GM12878 (cell line): ENCODE results near the gene INPP5D. TPM values are rescaled to one million over a fixed set of nuclear protein-coding genes. Genes with fewer than 3 reads are reported as not detected.

Experiments
- BCL11A ChIP-seq: IDR thresholded peaks from 2 replicates; pipeline ENCODE4 v1.6.1; 2011; ENCODE audit warnings: low read depth, low read length
- CUX1 ChIP-seq: IDR thresholded peaks from 2 replicates; pipeline ENCODE4 v1.6.1; 2012; ENCODE audit warnings: improper control_type of control experiment, low read depth, low read length; ENCODE audit not compliant: insufficient replicate concordance
- EGR1 ChIP-seq, 2 experiments: IDR thresholded peaks; 1 replicate in 1 of 2; 2 replicates in 1 of 2; pipeline ENCODE4 v1.6.1; 2011 to 2012; ENCODE audit warnings: low read depth in 2 of 2, low read length in 2 of 2, borderline replicate concordance in 1 of 2, mild to moderate bottlenecking in 1 of 2, moderate library complexity in 1 of 2
- ETV6 ChIP-seq, 2 experiments: fragments of 450-650 bp in 1 of 2; IDR thresholded peaks in 1 of 2; conservative IDR thresholded peaks in 1 of 2; 2 replicates each; pipeline ENCODE4 v1.6.1; 2014; ENCODE audit warnings: antibody characterized with exemption in 1 of 2, borderline replicate concordance in 1 of 2, low read depth in 1 of 2, mild to moderate bottlenecking in 1 of 2, moderate library complexity in 1 of 2
- FOXM1 ChIP-seq: IDR thresholded peaks from 2 replicates; pipeline ENCODE4 v1.6.1; 2012; ENCODE audit warnings: low read depth, mild to moderate bottlenecking, inconsistent platforms, low read length, moderate library complexity
- HSF1 ChIP-seq: fragments of 150-350 bp; IDR thresholded peaks from 2 replicates; pipeline ENCODE4 v1.6.1; 2014; ENCODE audit warnings: mild to moderate bottlenecking, low read depth, low read length
- MYC ChIP-seq: IDR thresholded peaks from 2 replicates; pipeline ENCODE4 v1.6.1; 2011; ENCODE audit warnings: mild to moderate bottlenecking, low read length, moderate library complexity, inconsistent platforms; ENCODE audit not compliant: insufficient read depth, insufficient replicate concordance, insufficient read length, severe bottlenecking
- RB1 ChIP-seq: fragments of 450-650 bp; formaldehyde crosslinking; IDR thresholded peaks from 2 replicates; pipeline ENCODE4 v1.6.1; 2017; ENCODE audit warnings: mild to moderate bottlenecking, borderline replicate concordance
- RBBP5 ChIP-seq: fragments of 200-600 bp; sonication (generic); conservative IDR thresholded peaks from 2 replicates; pipeline ENCODE4 v1.6.1; 2016
- RCOR1 ChIP-seq: conservative IDR thresholded peaks from 2 replicates; pipeline ENCODE4 v1.6.1; 2012; ENCODE audit warnings: low read depth, low read length, improper control_type of control experiment
- RUNX3 ChIP-seq: IDR thresholded peaks from 2 replicates; pipeline ENCODE4 v1.6.1; 2012; ENCODE audit warnings: low read length, inconsistent platforms
- SMAD1 ChIP-seq: fragments of 450-650 bp; IDR thresholded peaks from 2 replicates; pipeline ENCODE4 v1.6.1; 2018; ENCODE audit warnings: mild to moderate bottlenecking, low read depth; ENCODE audit not compliant: partially characterized antibody
- SMAD5 ChIP-seq: IDR thresholded peaks from 2 replicates; pipeline ENCODE4 v1.6.1; 2016; ENCODE audit warnings: antibody characterized with exemption, low read depth
- SPI1 ChIP-seq: IDR thresholded peaks from 2 replicates; pipeline ENCODE4 v1.6.1; 2011; ENCODE audit warnings: low read depth, mild to moderate bottlenecking, low read length, moderate library complexity, borderline replicate concordance; ENCODE audit not compliant: insufficient read depth
- SREBF1 ChIP-seq: IDR thresholded peaks from 2 replicates; pipeline ENCODE4 v1.6.1; 2012; ENCODE audit warnings: mild to moderate bottlenecking, low read length
- STAT3 ChIP-seq: IDR thresholded peaks from 2 replicates; pipeline ENCODE4 v1.6.1; 2011; ENCODE audit warnings: low read depth, low read length, improper control_type of control experiment
- TAF1 ChIP-seq: IDR thresholded peaks from 2 replicates; pipeline ENCODE4 v1.6.1; 2011; ENCODE audit warnings: mild to moderate bottlenecking, low read depth, low read length, borderline replicate concordance
- TBL1XR1 ChIP-seq: IDR thresholded peaks from 2 replicates; pipeline ENCODE4 v1.6.1; 2012; ENCODE audit warnings: low read depth, low read length, improper control_type of control experiment
- YY1 ChIP-seq: IDR thresholded peaks from 2 replicates; pipeline ENCODE4 v1.6.1; 2011; ENCODE audit warnings: low read depth, mild to moderate bottlenecking, low read length
- ZNF207 ChIP-seq: fragments of 450-650 bp; IDR thresholded peaks from 2 replicates; pipeline ENCODE4 v1.6.1; 2014; ENCODE audit warnings: antibody characterized with exemption, mild to moderate bottlenecking, borderline replicate concordance
- ZSCAN29 ChIP-seq: fragments of 450-650 bp; IDR thresholded peaks from 2 replicates; pipeline ENCODE4 v1.6.1; 2017; ENCODE audit warnings: mild to moderate bottlenecking, moderate library complexity
- polyA plus RNA-seq, 11 experiments: library from polyadenylated mRNA; depleted of rRNA in 4 of 11; unstranded in 6 of 11; stranded (reverse) in 5 of 11; fragments of >200 nt; fragmentation: Nextera tagmentation in 4 of 11; fragmentation: Illumina TruSeq in 1 of 11; extraction: Ambion mirVana in 4 of 11; extraction: Trizol in 1 of 11; gene quantifications; 1 replicate in 1 of 11; 2 replicates in 10 of 11; pipeline versions ENCODE4 v1.2.1 to v1.2.3, GENCODE V29; 2011 to 2016; ENCODE audit warnings: inconsistent platforms in 2 of 11, missing spikeins in 2 of 11, low read depth in 1 of 11
- total RNA-seq, 4 experiments: library from RNA; depleted of rRNA in 3 of 4; stranded (reverse); fragments of >200 nt in 3 of 4; fragmentation: Illumina TruSeq in 1 of 4; extraction: Trizol in 1 of 4; gene quantifications; 2 replicates each; pipeline versions ENCODE4 v1.2.1 to v1.2.3, GENCODE V29; 2013 to 2021

INPP5D gene
- total and polyA plus RNA-seq, 10 of the 15 experiments (the other 5 are each of a cell fraction or from before 2014, with no cell fraction given): 11.8 to 139 (median 88.8) TPM

DNA sequence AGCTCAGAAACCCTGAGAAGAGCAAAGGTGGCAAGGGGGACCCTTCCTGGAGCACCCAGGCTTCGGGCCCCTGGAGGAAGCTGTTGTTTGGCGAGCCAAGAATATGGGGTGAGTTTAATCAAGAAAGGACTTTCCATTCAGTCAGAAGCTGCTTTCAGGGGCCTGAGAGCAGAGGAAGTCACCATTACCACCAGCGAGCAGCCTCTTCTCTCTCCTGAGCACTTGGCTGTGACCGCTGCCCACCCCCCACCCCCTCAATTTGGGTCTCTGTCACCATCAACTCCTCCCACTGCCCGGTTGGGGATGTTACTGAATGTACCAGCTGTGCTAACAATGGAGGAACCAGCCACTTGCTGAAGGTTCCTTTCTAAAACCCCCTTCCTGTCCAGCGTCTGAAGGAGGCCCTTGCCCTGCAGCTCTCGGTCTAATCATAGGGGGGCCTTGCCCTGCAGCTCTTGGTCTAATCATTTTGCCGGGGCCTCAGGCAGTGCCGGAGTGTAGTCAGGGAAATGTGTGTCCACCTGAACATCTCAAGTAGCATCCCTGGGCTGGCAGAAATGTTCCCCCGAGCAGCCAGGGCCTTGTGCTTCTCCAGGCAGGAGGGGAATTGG, 943 bp downstream of the INPP5D start (continued):
- no peak for TF ChIP-seq CUX1
- TF ChIP-seq TAF1: peak; percentile 69; the same call in 1 of the 2 replicates
- TF ChIP-seq SPI1: peak; percentile 58; the same call in 1 of the 2 replicates
- TF ChIP-seq TBL1XR1: peak; percentile 54; the same call in 1 of the 2 replicates
- TF ChIP-seq RCOR1: no peak
- no peak for TF ChIP-seq RB1
- no peak for TF ChIP-seq MYC
- TF ChIP-seq RUNX3: peak; percentile 69
- peak; percentile 10 for TF ChIP-seq SMAD1
- no peak for TF ChIP-seq HSF1
- peak; percentile 80 for TF ChIP-seq YY1
- peak; percentile 53; the same call in 1 of the 2 replicates for TF ChIP-seq SMAD5
- TF ChIP-seq ZNF207: no peak
- no peak for TF ChIP-seq STAT3
- TF ChIP-seq BCL11A: 0 out of 2 replicates have a peak, but pooled peaks have one; percentile 5
- TF ChIP-seq EGR1 (IDR thresholded peaks at IDR 0.05; ENCODE audit: borderline replicate concordance in 1 of 2, low read depth in 2 of 2, low read length in 2 of 2): peak in 1 of 2 experiments; percentile 84; a peak in 2 of 3 replicates
- TF ChIP-seq ZSCAN29: no peak
- TF ChIP-seq FOXM1: no peak; the same call in 1 of the 2 replicates
- TF ChIP-seq SREBF1: no peak
- peak in 1 of 2 experiments; percentile 50; a peak in 1 of 4 replicates for TF ChIP-seq ETV6 (conservative IDR thresholded peaks at IDR 0.05 in 1 of 2, IDR thresholded peaks at IDR 0.05 in 1 of 2; ENCODE audit: borderline replicate concordance in 1 of 2, low read depth in 1 of 2)
- no peak for TF ChIP-seq RBBP5
- TF ChIP-seq, all 136 proteins: peak for 29
